Stimulated activated naive B cell treated with anti-CD40 and anti-IgM and Interleukin-4, amounts not matched to agents 10 μg/mL and 1 μg/mL and 100 μg/mL, for 72 hours (primary cell): Measurements from ENCODE around the gene TAF3.
"Not testable (repeated sequence)": the region's sequence is repeated elsewhere in the genome, so short reads cannot be mapped to it uniquely, and the experiment has no call there.

Source experiments
- ATAC-seq, 2 donors: fragments of 150-1000 bp; cut with Tn5 transposase; replicated peaks; 2 replicates each; pipeline ENCODE4 v1.10.0; 2021; ENCODE audit warnings: moderate library complexity in 1 of 2
- DNase-seq: peaks from one replicate; pipeline ENCODE4 v3.0.0; 2021
- H3K27ac Mint-ChIP-seq: one replicate; pipeline ENCODE4 v1.8.0; 2022; ENCODE audit warnings: mild to moderate bottlenecking, mixed read lengths
- H3K27me3 Mint-ChIP-seq, 2 donors: one replicate each; pipeline ENCODE4 v1.8.0; 2022; ENCODE audit warnings: mixed read lengths in 2 of 2
- H3K36me3 Mint-ChIP-seq, 2 donors: one replicate each; pipeline ENCODE4 v1.8.0; 2022; ENCODE audit warnings: mixed read lengths in 2 of 2, mild to moderate bottlenecking in 1 of 2
- H3K4me1 Mint-ChIP-seq, 2 donors: one replicate each; pipeline ENCODE4 v1.8.0; 2022; ENCODE audit warnings: mixed read lengths in 2 of 2, mild to moderate bottlenecking in 1 of 2
- H3K4me3 Mint-ChIP-seq, 2 donors: one replicate each; pipeline ENCODE4 v1.8.0; 2022; ENCODE audit warnings: mild to moderate bottlenecking in 2 of 2, mixed read lengths in 2 of 2, moderate library complexity in 1 of 2
- H3K9me3 Mint-ChIP-seq, 2 donors: one replicate each; pipeline ENCODE4 v1.8.0; 2022; ENCODE audit warnings: mixed read lengths in 2 of 2, mild to moderate bottlenecking in 1 of 2

Gene TAF3

GRCh38 chr10:7797582-7797981, 20.7 kb upstream of the TAF3 start:
- Mint-ChIP-seq H3K36me3 (peaks cover 21 to 39% of the 10 kb centered on the region in 2 donors), H3K4me1 (peaks cover 14 to 29% of the 10 kb centered on the region in 2 donors), H3K4me3 (no peak overlapping the region), H3K9me3 (no peaks in the 10 kb centered on the region), H3K27me3 (no peaks in the 10 kb centered on the region), H3K27ac (no peak overlapping the region)
- DNase-seq (no peak), ATAC-seq (no peak)

- Mint-ChIP-seq H3K4me3 (no peak overlapping the region), H3K27ac (no peak overlapping the region), H3K9me3 (no peaks in the 10 kb centered on the region), H3K4me1 (peaks cover 0 to 5% of the 10 kb centered on the region in 2 donors), H3K36me3 (peaks cover 21 to 40% of the 10 kb centered on the region in 2 donors), H3K27me3 (no peaks in the 10 kb centered on the region)
- ATAC-seq (no peak), DNase-seq (no peak)
These were observed 15.7 kb upstream of the TAF3 start for GRCh38 chr10:7802606-7803005.

- Mint-ChIP-seq H3K4me3 (no peak overlapping the region), H3K27ac (no peak overlapping the region), H3K9me3 (no peaks in the 10 kb centered on the region), H3K36me3 (peaks cover 21 to 38% of the 10 kb centered on the region in 2 donors), H3K27me3 (no peaks in the 10 kb centered on the region), H3K4me1 (peaks cover 0 to 5% of the 10 kb centered on the region in 2 donors)
- no peak for ATAC-seq
- DNase-seq = no peak
These were observed 14.1 kb upstream of the TAF3 start for GRCh38 chr10:7804216-7804615.

DNA sequence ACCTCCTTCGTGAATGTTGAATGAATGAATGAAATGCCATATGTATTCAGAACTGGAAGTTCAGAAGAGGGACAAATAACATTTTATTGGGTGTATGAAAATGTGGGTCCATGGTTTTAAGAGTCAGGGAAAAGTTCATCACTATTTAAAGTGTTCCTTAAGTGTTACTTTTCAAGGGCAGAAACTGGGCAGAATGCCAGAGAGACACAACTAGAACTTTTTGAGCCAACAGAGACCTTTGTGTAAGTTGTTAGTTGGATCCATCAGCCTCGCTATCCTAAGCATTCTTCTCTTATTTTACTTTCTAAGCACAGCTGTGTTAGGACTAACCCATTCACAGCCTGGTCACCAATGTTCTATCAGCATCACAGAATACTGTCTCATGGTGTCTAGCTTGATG, 13.6 kb upstream of the TAF3 start:
- no peak overlapping the region for H3K27ac Mint-ChIP-seq
- ATAC-seq (no peak), DNase-seq (no peak)
- peaks cover 25 to 33% of the 10 kb centered on the region in 2 donors for H3K36me3 Mint-ChIP-seq
- no peaks in the 10 kb centered on the region for H3K9me3 Mint-ChIP-seq
- peaks cover 0 to 5% of the 10 kb centered on the region in 2 donors for H3K4me1 Mint-ChIP-seq
- H3K27me3 Mint-ChIP-seq = no peaks in the 10 kb centered on the region
- no peak overlapping the region for H3K4me3 Mint-ChIP-seq

DNA sequence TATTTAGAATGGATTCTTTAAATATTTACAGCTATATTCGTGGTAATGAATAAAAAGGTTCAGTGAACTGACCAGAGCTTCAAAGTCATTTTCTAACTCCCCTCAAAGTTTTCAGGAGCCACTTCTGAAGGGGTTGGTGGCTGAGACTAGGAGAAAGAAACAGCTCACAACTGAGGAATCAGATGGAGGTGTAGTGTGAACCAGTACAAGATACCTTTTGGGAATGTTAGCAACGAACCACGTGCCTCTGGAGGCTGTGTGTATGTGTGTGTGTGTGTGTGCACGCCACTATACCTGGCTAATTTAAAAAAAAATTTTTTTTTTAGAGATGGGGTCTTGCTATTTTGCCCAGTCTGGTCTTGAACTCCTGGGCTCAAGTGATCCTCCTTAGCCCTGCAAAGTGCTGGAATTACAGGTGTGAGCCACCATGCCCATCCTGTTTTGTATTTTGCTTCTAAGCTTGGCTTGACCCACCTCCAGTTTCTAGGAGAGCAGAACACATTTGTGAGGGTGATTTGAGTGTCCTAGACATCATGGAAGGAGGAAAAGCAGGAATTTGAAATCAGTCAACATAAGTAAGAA, 9.5 kb upstream of the TAF3 start:
- no peaks in the 10 kb centered on the region for H3K9me3 Mint-ChIP-seq
- DNase-seq (no peak), ATAC-seq (no peak)
- H3K4me1 Mint-ChIP-seq = peaks cover 0 to 5% of the 10 kb centered on the region in 2 donors
- no peak overlapping the region for H3K27ac Mint-ChIP-seq
- H3K36me3 Mint-ChIP-seq = peaks cover 19 to 24% of the 10 kb centered on the region in 2 donors
- peaks cover 0 to 7% of the 10 kb centered on the region in 2 donors for H3K27me3 Mint-ChIP-seq
- no peak overlapping the region for H3K4me3 Mint-ChIP-seq

DNA sequence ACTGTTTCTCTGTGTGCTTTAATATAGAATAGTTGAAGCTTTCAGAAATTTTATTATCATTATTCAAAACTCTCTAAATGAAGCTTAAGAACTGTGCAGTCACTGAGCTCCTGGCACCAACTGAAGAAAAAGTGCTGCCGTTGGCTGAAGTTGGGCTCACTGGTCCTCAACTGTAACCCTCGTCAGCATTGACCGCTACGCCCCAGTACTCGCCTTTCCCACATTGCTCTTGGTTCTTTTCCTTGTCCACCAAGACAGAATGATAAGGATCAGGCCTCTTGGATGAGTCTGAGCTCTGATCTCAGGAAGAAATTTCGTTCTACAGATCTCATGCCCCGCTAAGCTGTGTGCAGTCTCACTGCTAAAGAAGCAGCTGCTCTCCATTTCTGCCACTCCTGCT, 7.9 kb upstream of the TAF3 start:
- Mint-ChIP-seq H3K4me3 (no peak overlapping the region), H3K27ac (no peak overlapping the region), H3K9me3 (no peaks in the 10 kb centered on the region), H3K36me3 (peaks cover 9% of the 10 kb centered on the region in 2 donors), H3K4me1 (no peaks in the 10 kb centered on the region), H3K27me3 (peaks cover 0 to 16% of the 10 kb centered on the region in 2 donors)
- DNase-seq (no peak), ATAC-seq (no peak)

- no peak for DNase-seq
- Mint-ChIP-seq H3K27me3 (peaks cover 0 to 16% of the 10 kb centered on the region in 2 donors), H3K9me3 (no peaks in the 10 kb centered on the region), H3K27ac (no peak overlapping the region), H3K4me1 (no peaks in the 10 kb centered on the region), H3K36me3 (peaks cover 9% of the 10 kb centered on the region in 2 donors), H3K4me3 (no peak overlapping the region)
- ATAC-seq = no peak
These were observed 7.3 kb upstream of the TAF3 start for GRCh38 chr10:7811000-7811399.

DNA sequence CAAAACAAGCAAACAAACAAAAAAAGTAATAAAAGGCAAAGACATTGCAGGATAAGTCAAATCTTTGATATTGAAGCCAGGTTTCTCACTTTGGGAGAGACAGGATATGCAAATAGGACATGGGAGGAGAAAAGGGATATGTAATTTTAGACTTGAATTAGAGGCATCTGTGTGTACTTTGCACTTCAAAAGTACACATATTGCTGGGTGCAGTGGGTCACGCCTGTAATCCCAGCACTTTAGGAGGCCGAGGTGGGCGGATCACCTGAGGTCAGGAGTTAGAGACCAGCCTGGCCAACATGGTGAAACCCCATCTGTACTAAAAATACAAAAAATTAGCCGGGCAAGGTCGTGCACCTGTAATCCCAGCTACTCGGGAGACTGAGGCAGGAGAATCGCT, 6.6 kb upstream of the TAF3 start:
- H3K4me3 Mint-ChIP-seq, DNase-seq, H3K36me3 Mint-ChIP-seq, H3K4me1 Mint-ChIP-seq, H3K9me3 Mint-ChIP-seq, ATAC-seq, H3K27ac Mint-ChIP-seq: not testable (repeated sequence)
- peaks cover 0 to 16% of the 10 kb centered on the region in 2 donors for H3K27me3 Mint-ChIP-seq

DNA sequence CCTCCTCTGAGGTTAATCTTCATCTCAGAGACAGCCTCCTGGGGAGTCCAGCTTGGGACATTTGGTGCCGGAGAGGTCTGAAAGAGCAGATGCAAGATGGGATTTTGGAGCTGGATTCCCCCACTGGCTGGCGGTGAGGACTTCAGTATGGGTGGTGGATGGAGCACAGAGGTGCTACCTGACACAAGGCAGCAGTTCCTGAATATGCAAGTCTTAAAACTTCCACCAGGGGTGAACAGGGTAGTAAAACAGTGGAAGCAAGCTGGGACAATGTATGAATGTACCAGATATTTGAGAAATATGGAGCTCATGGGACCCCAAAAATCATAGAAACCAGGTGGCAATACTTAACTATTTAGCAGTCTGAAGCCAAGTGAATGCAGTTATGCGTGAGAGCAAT, 4.8 kb upstream of the TAF3 start:
- no peak for ATAC-seq
- peaks cover 0 to 16% of the 10 kb centered on the region in 2 donors for H3K27me3 Mint-ChIP-seq
- peaks cover 0 to 6% of the 10 kb centered on the region in 2 donors for H3K36me3 Mint-ChIP-seq
- no peak overlapping the region for H3K27ac Mint-ChIP-seq
- peaks cover 5 to 7% of the 10 kb centered on the region in 2 donors for H3K4me1 Mint-ChIP-seq
- H3K9me3 Mint-ChIP-seq = no peaks in the 10 kb centered on the region
- no peak for DNase-seq
- H3K4me3 Mint-ChIP-seq = no peak overlapping the region

- H3K4me3 Mint-ChIP-seq = peak overlapping the region; percentile 89 to 97
- ATAC-seq = no peak
These were observed 729 bp upstream of the TAF3 start for GRCh38 chr10:7817576-7817975.

GRCh38 chr10:7817984-7818294, 366 bp upstream of the TAF3 start:
- peaks cover 2 to 9% of the 10 kb centered on the region in 2 donors for H3K36me3 Mint-ChIP-seq
- H3K4me3 Mint-ChIP-seq = peak overlapping the region; percentile 89 to 97
- DNase-seq = no peak
- H3K9me3 Mint-ChIP-seq = no peaks in the 10 kb centered on the region
- H3K4me1 Mint-ChIP-seq = peaks cover 17 to 22% of the 10 kb centered on the region in 2 donors
- peak overlapping the region; percentile 96 for H3K27ac Mint-ChIP-seq
- ATAC-seq = peak; percentile 32 to 34
- H3K27me3 Mint-ChIP-seq = peaks cover 0 to 16% of the 10 kb centered on the region in 2 donors

More at GRCh38 chr10:7817576-7817975, 729 bp upstream of the TAF3 start:
- H3K27ac Mint-ChIP-seq = no peak overlapping the region
- no peak for DNase-seq
- peaks cover 17 to 22% of the 10 kb centered on the region in 2 donors for H3K4me1 Mint-ChIP-seq
- H3K27me3 Mint-ChIP-seq = peaks cover 0 to 16% of the 10 kb centered on the region in 2 donors
- peaks cover 2 to 9% of the 10 kb centered on the region in 2 donors for H3K36me3 Mint-ChIP-seq
- no peaks in the 10 kb centered on the region for H3K9me3 Mint-ChIP-seq

GRCh38 chr10:7819121-7819460, 786 bp downstream of the TAF3 start:
- Mint-ChIP-seq H3K36me3 (peaks cover 2 to 9% of the 10 kb centered on the region in 2 donors), H3K9me3 (no peaks in the 10 kb centered on the region), H3K27me3 (peaks cover 0 to 6% of the 10 kb centered on the region in 2 donors), H3K4me1 (peaks cover 17 to 22% of the 10 kb centered on the region in 2 donors), H3K4me3 (peak overlapping the region; percentile 89 to 97), H3K27ac (peak overlapping the region; percentile 96)
- ATAC-seq (peak; percentile 56 to 60), DNase-seq (peak; percentile 9)

- Mint-ChIP-seq H3K27me3 (no peaks in the 10 kb centered on the region), H3K9me3 (no peaks in the 10 kb centered on the region), H3K4me3 (no peak overlapping the region), H3K4me1 (peaks cover 16% of the 10 kb centered on the region in 2 donors), H3K27ac (no peak overlapping the region), H3K36me3 (peaks cover 25 to 40% of the 10 kb centered on the region in 2 donors)
- DNase-seq (no peak), ATAC-seq (no peak)
These were observed 5.9 kb downstream of the TAF3 start for GRCh38 chr10:7824251-7824650.

DNA sequence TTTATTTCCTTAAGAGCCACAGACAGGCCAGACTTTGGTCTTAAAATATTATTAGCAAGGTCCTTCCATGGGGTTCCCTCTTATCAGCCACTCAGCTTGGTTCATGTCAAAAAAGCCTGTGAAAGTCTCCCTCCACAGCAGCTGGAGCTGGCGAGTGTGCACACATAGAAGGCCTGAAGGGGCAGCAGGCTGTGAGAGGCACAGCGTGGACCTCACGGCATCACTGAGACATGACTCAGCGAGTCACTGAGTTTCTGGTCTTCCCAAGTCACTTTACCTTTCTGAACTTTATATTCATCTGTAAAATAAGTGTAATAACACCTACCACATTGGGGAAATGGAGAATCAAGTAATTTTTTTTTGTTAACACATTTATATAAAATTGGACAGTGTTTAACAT, 8.7 kb downstream of the TAF3 start:
- no peak for DNase-seq
- no peaks in the 10 kb centered on the region for H3K9me3 Mint-ChIP-seq
- ATAC-seq = no peak
- H3K27me3 Mint-ChIP-seq = no peaks in the 10 kb centered on the region
- no peak overlapping the region for H3K27ac Mint-ChIP-seq
- no peak overlapping the region for H3K4me3 Mint-ChIP-seq
- peaks cover 30 to 51% of the 10 kb centered on the region in 2 donors for H3K36me3 Mint-ChIP-seq
- H3K4me1 Mint-ChIP-seq = peaks cover 11 to 15% of the 10 kb centered on the region in 2 donors

- no peak for ATAC-seq
- Mint-ChIP-seq H3K36me3 (peaks cover 39 to 60% of the 10 kb centered on the region in 2 donors), H3K27me3 (no peaks in the 10 kb centered on the region), H3K27ac (no peak overlapping the region), H3K4me1 (peaks cover 17 to 21% of the 10 kb centered on the region in 2 donors), H3K9me3 (no peaks in the 10 kb centered on the region), H3K4me3 (no peak overlapping the region)
- DNase-seq = no peak
These were observed 11.1 kb downstream of the TAF3 start for GRCh38 chr10:7829289-7829834.
